Mucosa of gallbladder (tissue), 1 donor: Measurements from ENCODE around the gene PLXNA3. TPM values are rescaled to one million over a fixed set of nuclear protein-coding genes. Genes with fewer than 3 reads are reported as not detected.

ENCODE experiments used
- DNase-seq: peaks from one replicate; pipeline ENCODE4 v3.0.0-alpha.2; 2020; ENCODE audit warnings: low spot score
- total RNA-seq: library from RNA; stranded (reverse); gene quantifications from one replicate; pipeline ENCODE4 v1.2.1, GENCODE V29; 2021
- donor health status: DM: no; HTN: no; CAD: no.

Gene PLXNA3
- total RNA-seq, 1 donor from 2014 or later, result 75.6 TPM

GRCh38 chrX:154458954-154459778, 1.1 kb downstream of the PLXNA3 start:
- DNase-seq, result no peak

GRCh38 chrX:154459832-154460231, 1.8 kb downstream of the PLXNA3 start:
- no peak for DNase-seq

- DNase-seq, result no peak
These were observed 2.2 kb downstream of the PLXNA3 start for GRCh38 chrX:154460326-154460725.

- no peak for DNase-seq
These were observed 4.3 kb downstream of the PLXNA3 start for GRCh38 chrX:154462396-154462795.

GRCh38 chrX:154463611-154464220, 5.6 kb downstream of the PLXNA3 start:
- no peak for DNase-seq

- DNase-seq, result no peak
These were observed 6.8 kb downstream of the PLXNA3 start for GRCh38 chrX:154464806-154465365.

- no peak for DNase-seq
These were observed 7.5 kb downstream of the PLXNA3 start for GRCh38 chrX:154465601-154466000.

GRCh38 chrX:154466036-154466435, 8.0 kb downstream of the PLXNA3 start:
- no peak for DNase-seq

GRCh38 chrX:154466907-154467306, 8.8 kb downstream of the PLXNA3 start:
- DNase-seq, result no peak

- no peak for DNase-seq
These were observed 9.5 kb downstream of the PLXNA3 start for GRCh38 chrX:154467556-154467955.

GRCh38 chrX:154468217-154468616, 10.1 kb downstream of the PLXNA3 start:
- DNase-seq, result no peak

- no peak for DNase-seq
These were observed 11.0 kb downstream of the PLXNA3 start for GRCh38 chrX:154469114-154469513.

GRCh38 chrX:154469880-154470279, 11.8 kb downstream of the PLXNA3 start:
- DNase-seq, result no peak

GRCh38 chrX:154470434-154470833, 12.4 kb downstream of the PLXNA3 start:
- DNase-seq, result no peak

GRCh38 chrX:154470914-154471568, 13.0 kb downstream of the PLXNA3 start:
- DNase-seq, result no peak

GRCh38 chrX:154471839-154472684, 14.0 kb downstream of the PLXNA3 start:
- no peak for DNase-seq

- no peak for DNase-seq
These were observed 14.9 kb downstream of the PLXNA3 start for GRCh38 chrX:154472685-154473632.

- no peak for DNase-seq
These were observed 15.6 kb downstream of the PLXNA3 start for GRCh38 chrX:154473683-154474082.

- no peak for DNase-seq
These were observed 18.7 kb downstream of the PLXNA3 start for GRCh38 chrX:154476821-154477220.

- no peak for DNase-seq
These were observed 19.9 kb downstream of the PLXNA3 start for GRCh38 chrX:154477891-154478477.
